GM12878 (cell line): ENCODE data around the gene PRR5. TPM values are rescaled to one million over a fixed set of nuclear protein-coding genes. Genes with fewer than 3 reads are reported as not detected.

Experiments
- ATAC-seq: fragments of 200-7000 bp; cut with Tn5 transposase; 3 replicates; pipeline ENCODE4 v1.9.1; 2020; ENCODE audit warnings: mild to moderate bottlenecking, moderate library complexity
- BruUV-seq: library from RNA; stranded (reverse); fragments of 400-500 nt; replicated peaks from 2 replicates; lab custom pipeline; 2021; lab: Mats Ljungman, UMichigan
- CTCF ChIA-PET: fragments of 300-600 bp; sonication (Branson Sonifier 250); formaldehyde crosslinking; extraction: SDS; loops from one replicate; lab custom pipeline; 2021; ENCODE audit warnings: inconsistent platforms; lab: Yijun Ruan, JAX
- POLR2A ChIA-PET: fragments of 350-600 bp; formaldehyde crosslinking; extraction: SDS; loops from one replicate; lab custom pipeline; 2021; ENCODE audit warnings: inconsistent platforms; lab: Charles Lee
- RAD21 ChIA-PET: fragments of 300-600 bp; sonication (Branson Sonifier 250); formaldehyde crosslinking; loops from one replicate; lab custom pipeline; 2023; ENCODE audit warnings: antibody characterized with exemption; ENCODE audit not compliant: unreplicated experiment; lab: Charles Lee
- SMC1A ChIA-PET: fragments of 300-600 bp; sonication (Branson Sonifier 250); formaldehyde crosslinking; loops from one replicate; lab custom pipeline; 2023; ENCODE audit not compliant: unreplicated experiment, uncharacterized antibody; lab: Charles Lee
- DNase-seq: peaks from one replicate; pipeline ENCODE4 v3.0.0-alpha.2; 2011; ENCODE audit warnings: low read depth, low spot score
- FAIRE-seq: peaks from 3 replicates; lab custom pipeline; 2011; peaks lifted over from hg19 to GRCh38; lab: Jason Lieb, UNC
- H2AFZ ChIP-seq: 2 replicates; pipeline ENCODE4 v1.6.0; 2011; ENCODE audit warnings: low read depth, low read length, control low read depth; ENCODE audit not compliant: control insufficient read depth
- H3K27ac ChIP-seq: 2 replicates; pipeline ENCODE4 v1.5.1; 2011; ENCODE audit warnings: control low read depth; ENCODE audit not compliant: control insufficient read depth, insufficient read depth
- H3K27me3 ChIP-seq, 2 experiments: replicated peaks in 1 of 2; 2 replicates each; pipeline versions ENCODE4 v1.6.0 to v1.6.1; 2011; ENCODE audit warnings: low read length in 1 of 2; ENCODE audit not compliant: control insufficient read depth in 2 of 2, insufficient read depth in 2 of 2
- H3K36me3 ChIP-seq, 2 experiments: 2 replicates each; pipeline ENCODE4 v1.5.1; 2011; ENCODE audit warnings: low read length in 1 of 2; ENCODE audit not compliant: control insufficient read depth in 2 of 2, insufficient read depth in 2 of 2
- H3K4me1 ChIP-seq: 2 replicates; pipeline ENCODE4 v1.6.1; 2011; ENCODE audit warnings: mild to moderate bottlenecking, low read length, moderate library complexity, mixed read lengths; ENCODE audit not compliant: control insufficient read depth, insufficient read depth
- H3K4me2 ChIP-seq: 2 replicates; pipeline ENCODE4 v1.6.0; 2011; ENCODE audit warnings: control low read depth; ENCODE audit not compliant: control insufficient read depth, insufficient read depth
- H3K4me3 ChIP-seq: fragments of 200-600 bp; sonication (generic); 2 replicates; pipeline ENCODE4 v1.5.1; 2016
- H3K79me2 ChIP-seq: 2 replicates; pipeline ENCODE4 v1.6.0; 2011; ENCODE audit warnings: low read length; ENCODE audit not compliant: control insufficient read depth, insufficient read depth
- H3K9ac ChIP-seq: 2 replicates; pipeline ENCODE4 v1.8.0; 2011; ENCODE audit warnings: low read length, control low read depth, mixed read lengths; ENCODE audit not compliant: control insufficient read depth, insufficient read depth
- H3K9me3 ChIP-seq: replicated peaks from 3 replicates; pipeline ENCODE4 v1.5.1; 2011; ENCODE audit warnings: mild to moderate bottlenecking, low read length; ENCODE audit not compliant: control insufficient read depth, insufficient read depth
- H4K20me1 ChIP-seq: 2 replicates; pipeline ENCODE4 v1.6.0; 2011; ENCODE audit not compliant: control insufficient read depth, insufficient read depth
- CEBPB ChIP-seq, 2 experiments: fragments of 150-350 bp in 1 of 2; IDR thresholded peaks; 2 replicates each; pipeline ENCODE4 v1.6.1; 2012 to 2014; ENCODE audit warnings: low read depth in 2 of 2, low read length in 2 of 2, borderline replicate concordance in 1 of 2, inconsistent platforms in 1 of 2
- E2F8 ChIP-seq: fragments of 450-650 bp; IDR thresholded peaks from 2 replicates; pipeline ENCODE4 v1.6.1; 2018; ENCODE audit warnings: mild to moderate bottlenecking, low read depth, moderate library complexity; ENCODE audit not compliant: partially characterized antibody
- ESRRA ChIP-seq: IDR thresholded peaks from 2 replicates; pipeline ENCODE4 v1.6.1; 2012; ENCODE audit warnings: mild to moderate bottlenecking, low read length, improper control_type of control experiment
- FOXM1 ChIP-seq: IDR thresholded peaks from 2 replicates; pipeline ENCODE4 v1.6.1; 2012; ENCODE audit warnings: low read depth, mild to moderate bottlenecking, inconsistent platforms, low read length, moderate library complexity
- MEF2B ChIP-seq: fragments of 450-650 bp; IDR thresholded peaks from 2 replicates; pipeline ENCODE4 v1.6.1; 2018; ENCODE audit warnings: mild to moderate bottlenecking, moderate library complexity; ENCODE audit not compliant: partially characterized antibody, poor library complexity, severe bottlenecking
- MTA3 ChIP-seq: IDR thresholded peaks from 2 replicates; pipeline ENCODE4 v1.6.1; 2012; ENCODE audit warnings: low read length, inconsistent platforms, borderline replicate concordance
- NR2F1 ChIP-seq: fragments of 450-650 bp; conservative IDR thresholded peaks from 2 replicates; pipeline ENCODE4 v1.6.1; 2017; ENCODE audit warnings: mild to moderate bottlenecking
- PAX8 ChIP-seq: fragments of 450-650 bp; IDR thresholded peaks from 2 replicates; pipeline ENCODE4 v1.6.1; 2017; ENCODE audit warnings: mild to moderate bottlenecking, moderate library complexity
- RELA ChIP-seq: fragments of 450-650 bp; IDR thresholded peaks from 2 replicates; pipeline ENCODE4 v1.8.0; 2014; ENCODE audit warnings: borderline replicate concordance; ENCODE audit not compliant: partially characterized antibody
- SREBF2 ChIP-seq: IDR thresholded peaks from 2 replicates; pipeline ENCODE4 v1.6.1; 2012; ENCODE audit warnings: mild to moderate bottlenecking, low read length
- YY1 ChIP-seq: IDR thresholded peaks from 2 replicates; pipeline ENCODE4 v1.6.1; 2011; ENCODE audit warnings: low read depth, mild to moderate bottlenecking, low read length
- ZBTB33 ChIP-seq: fragments of 450-650 bp; IDR thresholded peaks from 2 replicates; pipeline ENCODE4 v1.6.1; 2017; ENCODE audit warnings: mild to moderate bottlenecking
- ZSCAN29 ChIP-seq: fragments of 450-650 bp; IDR thresholded peaks from 2 replicates; pipeline ENCODE4 v1.6.1; 2017; ENCODE audit warnings: mild to moderate bottlenecking, moderate library complexity
- WGBS: methylation state at CpG from one replicate; pipeline ENCODE4 v1.1.6; 2016; ENCODE audit warnings: low lambda C conversion rate; ENCODE audit not compliant: insufficient replicate concordance, insufficient coverage; ENCODE audit errors: missing lambda C conversion rate; 5-methylcytosine and 5-hydroxymethylcytosine counted together
- in situ Hi-C: fragments of 300-500 bp; cut with MboI; formaldehyde crosslinking; loops from 9 replicates; pipeline ENCODE4 v1.14.3; 2018; ENCODE audit warnings: mixed read lengths
- intact Hi-C: fragments of 100-400 bp; cut with micrococcal nuclease; formaldehyde crosslinking; loops from one replicate; pipeline ENCODE4 v1.14.2; 2022; ENCODE audit not compliant: unreplicated experiment
- polyA plus RNA-seq, 11 experiments: library from polyadenylated mRNA; depleted of rRNA in 4 of 11; unstranded in 6 of 11; stranded (reverse) in 5 of 11; fragments of >200 nt; fragmentation: Nextera tagmentation in 4 of 11; fragmentation: Illumina TruSeq in 1 of 11; extraction: Ambion mirVana in 4 of 11; extraction: Trizol in 1 of 11; gene quantifications; 1 replicate in 1 of 11; 2 replicates in 10 of 11; pipeline versions ENCODE4 v1.2.1 to v1.2.3, GENCODE V29; 2011 to 2016; ENCODE audit warnings: inconsistent platforms in 2 of 11, missing spikeins in 2 of 11, low read depth in 1 of 11
- total RNA-seq, 4 experiments: library from RNA; depleted of rRNA in 3 of 4; stranded (reverse); fragments of >200 nt in 3 of 4; fragmentation: Illumina TruSeq in 1 of 4; extraction: Trizol in 1 of 4; gene quantifications; 2 replicates each; pipeline versions ENCODE4 v1.2.1 to v1.2.3, GENCODE V29; 2013 to 2021
- TF ChIP-seq, protein P1 (sequence below): fragments of 450-650 bp; IDR thresholded peaks from 2 replicates; pipeline ENCODE4 v1.6.1; 2017; ENCODE audit warnings: mild to moderate bottlenecking, low read depth, inconsistent platforms; ENCODE audit not compliant: poor library complexity, severe bottlenecking
- TF ChIP-seq, protein P2 (sequence below): IDR thresholded peaks from 2 replicates; pipeline ENCODE4 v1.6.1; 2011; ENCODE audit warnings: mild to moderate bottlenecking, low read depth, low read length, moderate library complexity; ENCODE audit not compliant: insufficient replicate concordance

PRR5 gene
- total and polyA plus RNA-seq, 10 of the 15 experiments (the other 5 are each of a cell fraction or from before 2014, with no cell fraction given) = 0.03 to 9.4 (median 1.5) TPM

GRCh38 chr22:44764974-44765373 is 63.0 kb downstream of the PRR5 start:
- intact Hi-C loops = no loop called here
- Histone ChIP-seq H3K27me3 (no peaks in the 10 kb centered on the region; a peak in 1 of 4 replicates), H3K9me3 (no peaks in the 10 kb centered on the region; the same call in 2 of the 3 replicates), H3K9ac (no peak overlapping the region), H4K20me1 (no peaks in the 10 kb centered on the region), H3K36me3 (no peaks in the 10 kb centered on the region), H3K4me3 (no peak overlapping the region), H3K27ac (no peak overlapping the region), H3K4me1 (no peaks in the 10 kb centered on the region), H3K4me2 (no peak overlapping the region), H2AFZ (no peak overlapping the region), H3K79me2 (no peaks in the 10 kb centered on the region)
- CTCF ChIA-PET = interaction anchor here (1.2 kb wide), 1 partner anchor 8 kb away, joined by 4 read pairs; no protein-coding TSS in a partner anchor
- RAD21 ChIA-PET = no interaction called here
- in situ Hi-C loops = no loop called here
- POLR2A ChIA-PET = no interaction called here
- SMC1A ChIA-PET = no interaction called here
- TF ChIP-seq YY1 = no peak
- TF ChIP-seq E2F8 = no peak
- TF ChIP-seq PAX8 = no peak
- no peak for TF ChIP-seq ZBTB33
- TF ChIP-seq, protein P1, sequence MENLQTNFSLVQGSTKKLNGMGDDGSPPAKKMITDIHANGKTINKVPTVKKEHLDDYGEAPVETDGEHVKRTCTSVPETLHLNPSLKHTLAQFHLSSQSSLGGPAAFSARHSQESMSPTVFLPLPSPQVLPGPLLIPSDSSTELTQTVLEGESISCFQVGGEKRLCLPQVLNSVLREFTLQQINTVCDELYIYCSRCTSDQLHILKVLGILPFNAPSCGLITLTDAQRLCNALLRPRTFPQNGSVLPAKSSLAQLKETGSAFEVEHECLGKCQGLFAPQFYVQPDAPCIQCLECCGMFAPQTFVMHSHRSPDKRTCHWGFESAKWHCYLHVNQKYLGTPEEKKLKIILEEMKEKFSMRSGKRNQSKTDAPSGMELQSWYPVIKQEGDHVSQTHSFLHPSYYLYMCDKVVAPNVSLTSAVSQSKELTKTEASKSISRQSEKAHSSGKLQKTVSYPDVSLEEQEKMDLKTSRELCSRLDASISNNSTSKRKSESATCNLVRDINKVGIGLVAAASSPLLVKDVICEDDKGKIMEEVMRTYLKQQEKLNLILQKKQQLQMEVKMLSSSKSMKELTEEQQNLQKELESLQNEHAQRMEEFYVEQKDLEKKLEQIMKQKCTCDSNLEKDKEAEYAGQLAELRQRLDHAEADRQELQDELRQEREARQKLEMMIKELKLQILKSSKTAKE = no peak
- TF ChIP-seq ZSCAN29 = no peak
- TF ChIP-seq NR2F1 = no peak
- no peak for TF ChIP-seq RELA
- TF ChIP-seq MTA3 = no peak
- TF ChIP-seq MEF2B = no peak
- TF ChIP-seq CEBPB (IDR thresholded peaks at IDR 0.05; ENCODE audit: borderline replicate concordance in 1 of 2, low read depth in 2 of 2, low read length in 2 of 2) = no peak
- TF ChIP-seq SREBF2 = no peak
- no peak for TF ChIP-seq ESRRA
- TF ChIP-seq FOXM1 = no peak
- TF ChIP-seq, protein P2, sequence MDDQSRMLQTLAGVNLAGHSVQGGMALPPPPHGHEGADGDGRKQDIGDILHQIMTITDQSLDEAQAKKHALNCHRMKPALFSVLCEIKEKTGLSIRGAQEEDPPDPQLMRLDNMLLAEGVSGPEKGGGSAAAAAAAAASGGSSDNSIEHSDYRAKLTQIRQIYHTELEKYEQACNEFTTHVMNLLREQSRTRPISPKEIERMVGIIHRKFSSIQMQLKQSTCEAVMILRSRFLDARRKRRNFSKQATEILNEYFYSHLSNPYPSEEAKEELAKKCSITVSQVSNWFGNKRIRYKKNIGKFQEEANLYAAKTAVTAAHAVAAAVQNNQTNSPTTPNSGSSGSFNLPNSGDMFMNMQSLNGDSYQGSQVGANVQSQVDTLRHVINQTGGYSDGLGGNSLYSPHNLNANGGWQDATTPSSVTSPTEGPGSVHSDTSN = no peak
- ATAC-seq (no peak), DNase-seq (no peak), FAIRE-seq (no peak)
- 0% methylated on average over 4 of the region's 4 CpGs for WGBS
- BruUV-seq = no TSS peak
